CMK (cell line): ENCODE measurements around the gene ARID1B.

ENCODE experiments used
- DNase-seq: peaks from one replicate; pipeline ENCODE4 v3.0.0-alpha.2; 2010; ENCODE audit warnings: low read depth

ARID1B gene

DNA sequence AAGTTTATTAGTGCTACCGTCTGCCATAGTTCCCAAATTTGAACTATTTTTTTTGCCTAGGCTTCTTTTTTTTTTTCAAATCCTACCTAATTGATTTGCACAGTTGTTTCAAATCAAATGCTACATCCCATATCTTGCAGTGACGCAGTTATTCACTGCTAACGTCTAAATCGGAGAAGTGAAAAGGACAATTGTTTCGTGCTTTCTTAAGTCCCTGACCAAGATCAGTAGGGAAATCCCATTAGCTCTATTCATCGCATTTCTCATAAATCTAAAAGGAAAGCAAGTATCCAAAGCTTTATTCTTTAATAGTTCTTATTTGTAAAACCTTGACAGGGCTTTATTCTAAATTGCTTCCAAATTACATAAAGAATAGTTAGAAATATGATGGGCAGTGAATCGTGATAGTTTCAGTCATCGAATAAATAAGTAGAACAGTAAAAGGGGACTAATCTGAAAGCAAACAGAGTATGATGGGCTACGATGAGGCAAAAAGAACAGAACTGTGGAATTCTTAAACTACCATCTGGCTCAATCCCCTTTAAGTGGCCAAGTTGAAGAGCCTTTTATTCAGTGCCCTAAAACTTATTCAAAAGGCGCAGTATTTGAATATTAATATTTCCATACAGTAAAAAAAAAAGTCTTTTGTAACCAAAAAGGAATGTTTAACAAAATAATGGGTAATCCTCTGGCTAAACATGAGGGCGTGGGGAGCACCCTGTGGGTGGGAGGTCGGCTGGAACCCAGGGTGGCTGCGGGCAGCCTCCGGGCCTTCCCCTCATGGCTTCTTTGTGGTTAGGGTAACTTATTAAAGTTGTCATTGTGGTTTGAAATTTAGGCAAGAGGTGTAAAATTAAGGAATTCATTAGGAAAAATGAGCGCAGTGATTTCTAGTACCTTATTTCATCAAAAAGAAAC lies 3.0 kb upstream of the ARID1B start:
- DNase-seq, result no peak

DNA sequence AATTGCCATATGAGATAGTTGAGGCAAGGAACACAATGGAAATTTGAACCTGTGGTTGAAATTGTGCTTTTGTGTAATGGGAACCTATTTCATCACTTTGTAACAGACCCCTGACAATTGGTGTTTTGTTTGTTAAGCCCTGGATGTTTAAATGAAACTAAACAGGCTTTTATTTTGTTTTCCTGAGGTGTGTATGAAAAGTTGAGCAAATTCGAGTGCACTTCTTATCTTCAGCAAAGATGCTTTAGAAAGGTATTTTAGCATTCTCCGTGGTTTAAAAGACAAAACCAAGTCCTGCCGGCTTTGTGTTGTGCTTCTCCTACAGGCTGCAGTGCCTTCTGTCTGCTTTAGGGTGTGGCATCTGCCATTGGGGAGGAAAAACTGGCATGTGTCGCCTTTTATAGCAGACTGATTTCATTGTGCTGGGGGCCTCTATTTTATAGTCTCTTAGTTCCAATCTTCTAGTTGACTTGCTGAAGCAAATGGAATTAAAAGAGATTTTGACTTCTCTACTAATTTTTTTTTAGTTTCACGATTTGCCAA lies 2.2 kb upstream of the ARID1B start:
- DNase-seq, result no peak

DNA sequence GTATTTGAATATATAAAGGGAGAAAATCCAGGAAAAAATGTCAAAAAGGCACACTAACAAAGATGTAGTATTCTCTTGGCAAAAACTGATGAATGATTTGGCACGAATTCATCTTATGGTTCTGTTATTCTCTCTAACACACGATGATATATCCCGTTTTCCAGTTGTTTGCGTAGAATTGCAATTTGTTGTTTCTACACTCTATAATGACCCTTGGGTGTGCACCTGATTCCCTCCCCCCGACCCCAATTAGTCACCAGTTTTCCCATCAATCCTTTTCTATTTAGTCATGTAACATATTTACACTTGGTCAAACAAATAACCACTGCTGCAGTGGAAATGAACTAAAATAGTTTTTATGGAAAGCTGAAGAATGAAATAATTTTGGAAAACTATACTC lies 1.5 kb upstream of the ARID1B start:
- DNase-seq, result no peak

DNA sequence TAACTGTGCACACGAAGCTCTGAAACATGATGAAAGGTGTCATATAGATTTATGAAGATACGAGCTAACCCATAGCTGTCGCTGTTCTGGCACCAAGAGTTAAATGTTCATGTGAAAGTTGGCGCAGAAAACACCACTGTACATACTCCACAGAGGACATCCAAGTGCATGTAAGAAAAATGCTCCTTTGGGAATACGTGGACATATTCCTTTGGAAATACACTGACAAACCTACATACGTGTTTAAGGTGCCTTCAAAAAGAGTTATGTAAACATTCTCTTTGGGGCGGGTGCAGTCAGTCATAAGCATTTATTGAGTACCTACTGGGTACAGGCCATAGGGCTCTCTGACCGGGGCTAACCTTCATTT lies 723 bp upstream of the ARID1B start:
- DNase-seq, result no peak

DNA sequence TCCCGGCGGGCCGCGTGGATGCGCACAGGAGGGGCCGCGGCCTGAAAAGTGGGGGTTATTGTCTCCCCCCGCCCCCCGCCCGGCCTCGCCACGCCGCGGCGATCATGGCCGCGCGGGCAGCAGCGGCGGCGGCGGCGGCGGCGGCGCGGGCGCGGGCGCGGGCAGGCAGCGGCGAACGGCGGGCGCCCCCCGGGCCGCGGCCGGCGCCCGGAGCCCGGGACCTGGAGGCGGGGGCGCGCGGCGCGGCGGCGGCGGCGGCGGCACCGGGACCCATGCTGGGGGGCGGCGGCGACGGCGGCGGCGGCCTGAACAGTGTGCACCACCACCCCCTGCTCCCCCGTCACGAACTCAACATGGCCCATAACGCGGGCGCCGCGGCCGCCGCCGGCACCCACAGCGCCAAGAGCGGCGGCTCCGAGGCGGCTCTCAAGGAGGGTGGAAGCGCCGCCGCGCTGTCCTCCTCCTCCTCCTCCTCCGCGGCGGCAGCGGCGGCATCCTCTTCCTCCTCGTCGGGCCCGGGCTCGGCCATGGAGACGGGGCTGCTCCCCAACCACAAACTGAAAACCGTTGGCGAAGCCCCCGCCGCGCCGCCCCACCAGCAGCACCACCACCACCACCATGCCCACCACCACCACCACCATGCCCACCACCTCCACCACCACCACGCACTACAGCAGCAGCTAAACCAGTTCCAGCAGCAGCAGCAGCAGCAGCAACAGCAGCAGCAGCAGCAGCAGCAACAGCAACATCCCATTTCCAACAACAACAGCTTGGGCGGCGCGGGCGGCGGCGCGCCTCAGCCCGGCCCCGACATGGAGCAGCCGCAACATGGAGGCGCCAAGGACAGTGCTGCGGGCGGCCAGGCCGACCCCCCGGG lies 637 bp downstream of the ARID1B start:
- peak; percentile 31 for DNase-seq

- no peak for DNase-seq
Observed at GRCh38 chr6:156778454-156779205, 1.5 kb downstream of the ARID1B start.

- no peak for DNase-seq
Observed at GRCh38 chr6:156779206-156780094, 2.3 kb downstream of the ARID1B start.

GRCh38 chr6:156780102-156780641 lies 3.0 kb downstream of the ARID1B start:
- DNase-seq, result no peak

- DNase-seq, result no peak
Observed at GRCh38 chr6:156780962-156781853, 4.0 kb downstream of the ARID1B start.

- DNase-seq, result no peak
Observed at GRCh38 chr6:156781861-156782631, 4.9 kb downstream of the ARID1B start.

- no peak for DNase-seq
Observed at GRCh38 chr6:156782691-156783320, 5.6 kb downstream of the ARID1B start.

DNA sequence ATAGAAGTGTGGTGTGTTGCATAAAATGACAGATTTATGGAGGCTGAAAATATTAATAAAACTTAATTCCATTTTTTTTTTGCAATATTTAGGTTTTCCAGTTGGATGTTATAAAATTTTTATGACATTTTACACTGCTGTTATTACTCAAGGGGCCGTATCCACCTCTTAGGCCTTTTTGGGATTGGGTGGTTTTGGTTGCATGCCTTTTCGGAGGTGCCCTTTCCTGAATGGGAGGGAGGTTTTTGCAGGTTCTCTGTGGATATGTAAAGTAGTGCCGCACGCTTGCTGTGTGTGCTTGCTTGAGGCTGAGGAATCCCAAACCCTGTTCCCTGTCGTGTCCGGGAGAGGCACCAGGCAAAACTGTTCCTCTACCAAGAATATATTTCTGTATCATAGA lies 6.8 kb downstream of the ARID1B start:
- DNase-seq, result no peak

DNA sequence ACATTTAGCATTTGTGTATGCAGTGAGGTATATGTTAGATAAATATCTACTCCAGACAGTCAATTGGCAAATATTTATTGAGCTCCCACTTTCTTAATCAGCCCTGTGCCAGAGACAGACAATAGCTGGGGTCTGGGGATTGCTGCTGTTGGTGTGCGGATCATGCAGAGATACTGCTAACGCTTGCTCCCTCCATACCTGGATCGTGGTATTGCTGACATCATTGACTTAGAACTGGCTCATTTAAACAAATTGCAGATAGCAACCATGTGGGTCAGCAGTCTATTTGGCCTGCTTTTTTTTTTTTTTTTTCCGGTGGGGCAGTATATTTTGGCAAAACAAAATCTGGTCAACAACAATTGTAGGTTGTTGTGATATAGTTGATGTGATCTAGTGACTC lies 9.5 kb downstream of the ARID1B start:
- DNase-seq, result no peak

DNA sequence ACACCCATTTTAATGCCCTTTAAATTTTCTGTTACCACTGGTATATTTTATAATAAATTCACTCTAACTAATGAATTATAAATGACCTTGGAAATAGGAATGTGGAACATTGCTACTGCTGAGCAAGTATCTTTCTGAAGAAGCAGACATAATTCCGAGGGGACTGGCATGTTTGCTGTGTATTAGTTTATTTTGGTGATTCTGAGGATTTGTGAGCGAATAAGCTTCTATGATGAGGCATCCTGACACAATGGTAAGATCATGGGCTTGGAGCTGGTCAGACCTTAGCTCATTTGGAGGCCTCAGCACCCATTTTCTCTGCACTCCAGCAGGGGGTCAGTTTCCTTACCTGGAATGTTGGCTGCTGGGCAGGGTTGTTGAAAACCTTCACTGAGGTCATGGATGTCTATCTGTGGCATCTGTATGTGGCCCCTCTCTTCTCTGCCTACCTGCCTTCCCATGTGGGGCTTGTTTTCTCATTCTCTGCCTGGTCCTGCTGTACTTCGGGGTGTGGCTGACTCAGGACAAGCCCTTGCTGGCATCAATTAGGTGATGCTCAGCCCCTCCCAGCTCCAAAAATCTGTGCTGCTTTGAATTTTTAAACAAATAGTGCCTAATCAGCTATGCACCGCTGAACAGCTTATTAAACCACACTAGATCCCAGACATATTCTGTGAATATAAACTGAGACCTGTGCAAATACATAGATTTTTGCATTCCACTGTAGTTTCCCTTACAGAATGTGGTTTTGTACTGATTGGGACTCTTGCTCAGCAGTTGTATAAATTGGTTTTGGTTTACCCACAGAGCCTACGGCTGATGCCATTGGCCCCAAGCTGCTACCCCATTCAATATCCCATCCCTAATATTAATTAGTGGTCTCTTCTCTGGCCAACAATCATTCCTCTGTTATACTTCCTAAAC lies 10.7 kb downstream of the ARID1B start:
- no peak for DNase-seq

DNA sequence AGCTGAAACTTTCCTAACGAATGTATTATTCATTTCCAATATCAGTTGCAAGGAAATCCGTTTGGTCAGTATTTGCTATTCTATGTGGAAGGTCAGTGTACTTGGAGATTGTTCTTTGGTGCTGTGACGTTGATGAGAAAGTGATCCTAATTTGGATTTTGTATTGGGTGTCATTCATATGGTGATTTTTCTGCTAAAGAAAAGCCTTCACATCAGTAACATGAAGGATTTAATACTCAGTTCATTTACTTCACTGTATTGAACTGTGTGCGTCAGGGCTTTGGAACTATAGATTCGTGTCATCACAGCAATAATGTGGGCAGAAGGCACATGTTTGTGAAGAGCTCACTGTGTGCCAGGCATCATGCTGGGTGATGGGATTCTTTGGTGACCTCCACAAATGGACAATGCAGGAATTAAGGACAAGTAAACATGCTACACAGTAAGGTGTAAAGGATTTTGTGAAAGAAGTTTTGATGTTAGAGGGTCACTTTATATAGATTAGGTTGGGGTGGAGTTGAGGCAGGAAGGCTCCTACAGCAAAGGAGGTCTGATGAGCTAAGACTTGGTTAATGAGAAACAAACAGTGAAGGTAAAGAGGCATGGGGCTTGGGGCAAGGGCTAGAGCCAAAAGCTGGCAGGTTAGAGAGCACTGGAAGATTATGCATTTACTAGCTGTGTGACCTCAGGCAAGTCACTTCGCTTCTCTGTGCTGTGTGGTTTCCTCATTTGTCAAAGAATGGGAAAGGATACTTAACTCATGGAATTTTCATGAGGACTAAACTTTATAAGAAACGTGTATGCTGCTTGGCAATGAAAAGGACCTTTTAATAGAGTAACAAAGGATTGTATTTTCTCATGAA lies 12.1 kb downstream of the ARID1B start:
- DNase-seq, result no peak

DNA sequence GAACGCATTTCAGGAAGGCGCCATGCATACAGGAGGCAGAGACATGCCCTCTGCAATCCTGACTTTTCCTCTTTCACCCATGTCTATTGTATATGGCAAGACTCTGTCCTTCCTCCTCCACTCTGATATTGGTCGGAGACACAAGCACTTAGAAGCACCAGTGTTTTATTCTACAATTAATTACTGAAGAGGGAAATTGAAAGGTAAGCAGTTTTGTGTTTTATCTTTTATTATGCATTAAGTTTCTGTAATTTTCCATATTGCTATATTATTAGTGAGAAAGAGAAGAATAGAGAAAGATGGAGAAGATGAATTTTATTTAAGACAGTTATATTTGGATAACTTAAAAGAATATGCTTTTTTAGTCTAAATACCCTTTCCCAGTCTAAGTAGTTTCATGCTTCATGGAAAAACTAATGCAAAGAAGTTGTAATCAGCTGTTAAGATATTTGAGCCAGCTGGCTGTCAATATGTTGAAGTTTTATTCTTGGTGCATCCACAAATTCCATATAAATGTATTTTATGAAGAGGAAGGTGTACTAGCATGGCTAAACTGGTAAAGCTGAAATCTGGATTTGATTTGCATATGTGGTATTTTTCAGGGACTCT lies 13.6 kb downstream of the ARID1B start:
- DNase-seq, result no peak
